GM12875 (cell line): Measurements from ENCODE around the gene LMOD3.

Experiments
- H3K4me3 ChIP-seq: one replicate; pipeline ENCODE4 v1.5.1; 2011; ENCODE audit warnings: low read depth, low read length, control low read depth
- CTCF ChIP-seq: IDR thresholded peaks from 2 replicates; pipeline ENCODE4 v1.5.1; 2011; ENCODE audit warnings: low read depth, mild to moderate bottlenecking, control low read depth, inconsistent platforms, low read length, moderate library complexity, borderline replicate concordance; ENCODE audit not compliant: insufficient read depth

Gene LMOD3

GRCh38 chr3:69160525-69160924 is 38.1 kb upstream of the LMOD3 start:
- no peak for TF ChIP-seq CTCF
- no peak overlapping the region for H3K4me3 ChIP-seq

GRCh38 chr3:69160107-69160506 is 37.7 kb upstream of the LMOD3 start:
- no peak for TF ChIP-seq CTCF
- no peak overlapping the region for H3K4me3 ChIP-seq

- H3K4me3 ChIP-seq = no peak overlapping the region
- TF ChIP-seq CTCF = no peak
Measured at GRCh38 chr3:69149586-69149985, 27.2 kb upstream of the LMOD3 start.

- no peak overlapping the region for H3K4me3 ChIP-seq
- no peak for TF ChIP-seq CTCF
Measured at GRCh38 chr3:69145688-69146087, 23.3 kb upstream of the LMOD3 start.

GRCh38 chr3:69144631-69145245 is 22.3 kb upstream of the LMOD3 start:
- no peak overlapping the region for H3K4me3 ChIP-seq
- TF ChIP-seq CTCF = no peak

- H3K4me3 ChIP-seq = no peak overlapping the region
- TF ChIP-seq CTCF = no peak
Measured at GRCh38 chr3:69143612-69144011, 21.2 kb upstream of the LMOD3 start.

- H3K4me3 ChIP-seq = no peak overlapping the region
- no peak for TF ChIP-seq CTCF
Measured at GRCh38 chr3:69142797-69143454, 20.5 kb upstream of the LMOD3 start.
